GM12873 (cell line): ENCODE measurements around the gene DNAH11.

ENCODE experiments used
- TF ChIP-seq, protein P1 (sequence below): IDR thresholded peaks from 2 replicates; pipeline ENCODE4 v1.5.1; 2012; ENCODE audit warnings: low read depth, mild to moderate bottlenecking, moderate library complexity, low read length, control low read depth; ENCODE audit not compliant: insufficient read depth; ENCODE audit errors: missing control alignments

Gene DNAH11

DNA sequence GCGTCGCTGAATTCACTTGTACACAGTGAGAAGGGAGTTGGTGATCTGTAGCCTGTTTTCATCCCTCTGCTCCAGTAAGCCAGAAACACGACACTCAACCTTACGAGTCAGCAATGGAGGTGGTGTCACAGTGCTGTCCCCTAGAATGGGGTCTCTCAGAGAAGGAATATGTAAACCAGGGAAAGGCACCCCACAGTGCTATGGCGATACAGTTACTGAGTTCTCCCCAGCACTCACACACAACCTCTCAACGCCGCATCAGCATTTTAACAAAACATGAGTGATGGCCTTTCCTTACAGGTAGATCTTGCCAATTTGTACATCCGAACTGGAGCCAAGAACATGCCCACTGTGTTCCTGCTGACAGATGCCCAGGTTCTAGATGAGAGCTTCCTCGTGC is 206.5 kb downstream of the DNAH11 start:
- TF ChIP-seq, protein P1, sequence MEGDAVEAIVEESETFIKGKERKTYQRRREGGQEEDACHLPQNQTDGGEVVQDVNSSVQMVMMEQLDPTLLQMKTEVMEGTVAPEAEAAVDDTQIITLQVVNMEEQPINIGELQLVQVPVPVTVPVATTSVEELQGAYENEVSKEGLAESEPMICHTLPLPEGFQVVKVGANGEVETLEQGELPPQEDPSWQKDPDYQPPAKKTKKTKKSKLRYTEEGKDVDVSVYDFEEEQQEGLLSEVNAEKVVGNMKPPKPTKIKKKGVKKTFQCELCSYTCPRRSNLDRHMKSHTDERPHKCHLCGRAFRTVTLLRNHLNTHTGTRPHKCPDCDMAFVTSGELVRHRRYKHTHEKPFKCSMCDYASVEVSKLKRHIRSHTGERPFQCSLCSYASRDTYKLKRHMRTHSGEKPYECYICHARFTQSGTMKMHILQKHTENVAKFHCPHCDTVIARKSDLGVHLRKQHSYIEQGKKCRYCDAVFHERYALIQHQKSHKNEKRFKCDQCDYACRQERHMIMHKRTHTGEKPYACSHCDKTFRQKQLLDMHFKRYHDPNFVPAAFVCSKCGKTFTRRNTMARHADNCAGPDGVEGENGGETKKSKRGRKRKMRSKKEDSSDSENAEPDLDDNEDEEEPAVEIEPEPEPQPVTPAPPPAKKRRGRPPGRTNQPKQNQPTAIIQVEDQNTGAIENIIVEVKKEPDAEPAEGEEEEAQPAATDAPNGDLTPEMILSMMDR: no peak

DNA sequence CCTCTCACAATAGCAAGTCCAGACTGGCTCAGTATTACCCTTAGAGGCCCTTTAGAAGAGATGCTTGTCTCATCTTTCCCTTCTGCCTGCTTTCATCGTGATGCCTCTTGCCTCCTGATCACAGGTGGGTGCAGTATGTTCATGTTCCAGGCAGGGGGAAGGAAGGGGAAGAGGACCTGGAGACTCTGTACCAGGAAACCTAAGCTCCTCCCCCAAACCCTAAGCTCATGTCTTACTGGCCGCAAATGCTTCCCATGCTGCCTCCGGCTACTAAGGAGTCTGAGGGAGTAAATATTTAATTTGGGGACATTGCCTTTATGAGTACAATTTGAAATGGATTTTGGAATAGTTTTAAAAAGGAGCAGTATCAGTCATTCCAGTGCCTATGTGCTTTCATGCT is 210.2 kb downstream of the DNAH11 start:
- TF ChIP-seq, protein P1: no peak

DNA sequence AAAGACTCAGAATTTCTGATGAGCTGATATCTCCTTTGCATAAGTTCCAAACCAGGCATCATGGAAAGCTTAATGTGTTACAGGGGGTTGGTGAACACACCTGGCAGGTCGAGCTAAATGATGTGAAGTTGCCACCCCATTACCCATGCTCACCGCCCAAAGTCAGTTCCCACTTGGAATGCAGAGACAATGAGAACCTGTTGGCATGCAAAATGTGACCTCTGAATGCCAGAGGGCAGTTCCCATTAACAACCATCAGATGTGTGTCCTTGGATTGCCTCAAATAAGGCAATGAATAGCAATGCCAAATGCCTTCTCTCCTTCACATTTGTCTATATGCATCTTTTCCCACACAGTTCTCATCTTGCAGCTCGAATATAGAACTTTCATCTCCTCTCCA is 212.1 kb downstream of the DNAH11 start:
- TF ChIP-seq, protein P1: no peak

DNA sequence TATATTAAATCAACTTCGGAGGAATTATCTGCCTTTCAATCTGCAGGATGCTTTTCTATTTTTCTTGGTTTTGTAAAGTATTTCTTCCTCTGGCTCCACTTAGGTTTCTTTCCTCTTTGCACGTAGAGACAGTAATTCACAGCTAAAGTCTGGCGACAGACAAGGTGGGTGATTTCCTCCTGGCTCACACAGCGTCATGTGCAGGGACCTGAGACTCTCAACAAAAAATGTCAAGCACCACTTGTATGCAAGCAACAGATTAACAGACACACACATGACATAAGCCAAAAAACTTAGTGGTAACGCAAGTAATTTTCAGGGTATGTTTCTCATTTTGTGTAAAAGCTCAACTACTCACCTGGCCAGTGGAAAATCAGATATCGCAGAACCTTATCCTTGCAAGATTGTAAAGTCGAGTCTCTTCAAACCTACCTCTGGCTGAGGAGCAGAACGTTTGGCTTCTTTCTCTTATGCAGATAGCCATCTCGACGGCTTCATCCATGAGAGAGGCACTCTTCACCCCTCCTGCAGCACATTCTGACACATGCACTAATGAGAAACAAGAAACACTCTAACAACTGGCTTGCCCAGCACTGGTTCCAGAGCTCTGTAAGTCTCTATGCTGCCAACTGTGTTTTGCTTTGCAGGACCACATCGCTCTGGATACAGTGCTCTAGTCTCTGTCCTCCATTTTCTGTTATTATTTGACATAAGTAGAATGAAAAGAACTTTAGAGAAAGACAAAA is 214.9 kb downstream of the DNAH11 start:
- TF ChIP-seq, protein P1: no peak

DNA sequence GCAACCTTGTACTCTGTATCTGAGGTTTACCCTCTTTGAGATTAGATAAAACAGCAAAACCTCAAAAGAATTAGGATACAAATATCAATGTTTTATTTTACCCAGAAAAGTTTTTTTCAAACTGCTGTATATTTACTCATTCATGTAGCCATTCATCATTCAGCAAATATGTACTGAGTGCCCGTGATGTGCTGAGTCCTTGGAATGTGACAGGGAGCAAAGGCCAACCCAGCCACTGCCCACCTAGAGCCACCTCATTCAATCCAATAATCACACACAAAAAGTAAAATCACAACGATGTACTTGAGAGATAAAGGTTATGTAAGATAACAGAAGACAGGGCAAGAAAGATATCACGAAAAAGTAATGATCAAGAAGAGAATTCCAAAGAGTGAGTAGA is 215.4 kb downstream of the DNAH11 start:
- TF ChIP-seq, protein P1: no peak

DNA sequence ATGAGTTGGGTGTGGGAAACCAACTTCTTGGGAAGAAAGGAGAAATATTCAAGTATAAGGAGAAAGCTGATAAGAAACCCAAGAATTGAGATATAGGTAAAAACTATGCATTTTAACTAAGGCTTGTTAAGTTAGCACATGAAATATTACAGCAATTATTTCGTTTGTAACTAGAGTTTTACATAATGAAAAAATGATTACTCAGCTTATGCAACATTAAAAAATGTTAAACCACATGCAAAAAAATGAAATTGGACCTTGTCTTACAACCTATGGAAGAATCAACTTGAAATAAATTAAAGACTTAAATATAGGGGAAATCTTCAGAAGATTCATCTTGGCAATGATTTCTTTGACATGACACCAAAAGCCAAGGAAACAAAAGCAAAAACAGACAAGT is 219.6 kb downstream of the DNAH11 start:
- TF ChIP-seq, protein P1: no peak

DNA sequence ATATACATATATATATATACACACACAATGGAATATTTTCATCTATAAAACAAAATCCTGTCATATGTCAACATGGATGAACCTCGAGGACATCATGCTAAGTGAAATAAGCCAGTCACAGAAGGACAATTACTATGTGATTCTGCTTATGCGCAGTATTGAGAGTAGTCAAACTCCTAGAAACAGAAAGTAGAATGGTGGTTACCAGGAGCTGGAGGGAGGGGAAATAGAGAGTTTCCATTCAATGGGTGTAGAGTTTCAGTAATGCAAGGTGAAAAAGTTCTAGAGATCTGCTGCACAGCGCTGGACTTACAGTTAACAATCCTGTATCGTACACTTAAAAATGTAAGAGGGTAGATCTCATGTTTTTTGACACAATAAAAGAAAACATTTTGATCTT is 221.0 kb downstream of the DNAH11 start:
- TF ChIP-seq, protein P1: no peak

DNA sequence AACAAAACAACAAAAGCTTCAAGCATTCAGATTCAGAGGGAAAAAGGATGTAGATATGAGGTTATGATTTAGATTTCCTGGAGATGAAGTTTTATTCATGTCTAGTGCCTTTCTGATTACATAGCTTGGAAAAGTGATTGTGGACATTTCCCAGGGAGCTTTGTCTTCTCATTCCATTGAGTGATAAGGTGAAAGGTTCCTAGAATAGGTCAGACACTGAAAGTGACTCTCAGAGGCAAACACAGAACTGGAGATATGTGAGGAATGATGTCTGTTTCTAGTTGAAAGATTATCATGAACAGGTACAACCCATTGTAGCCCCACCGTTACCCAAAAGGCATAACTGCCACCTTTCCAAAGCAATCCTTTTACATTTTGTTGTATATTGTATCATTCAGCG is 223.4 kb downstream of the DNAH11 start:
- TF ChIP-seq, protein P1: no peak
